NCI-H345 treated with DMSO at 0.1 percent for 48 hours (cell line): ENCODE results near the gene CADPS.

ENCODE experiments used
- DNase-seq: peaks from one replicate; lab custom pipeline; 2025; ENCODE audit not compliant: unreplicated experiment; lab: John Stamatoyannopoulos, UW

CADPS gene

DNA sequence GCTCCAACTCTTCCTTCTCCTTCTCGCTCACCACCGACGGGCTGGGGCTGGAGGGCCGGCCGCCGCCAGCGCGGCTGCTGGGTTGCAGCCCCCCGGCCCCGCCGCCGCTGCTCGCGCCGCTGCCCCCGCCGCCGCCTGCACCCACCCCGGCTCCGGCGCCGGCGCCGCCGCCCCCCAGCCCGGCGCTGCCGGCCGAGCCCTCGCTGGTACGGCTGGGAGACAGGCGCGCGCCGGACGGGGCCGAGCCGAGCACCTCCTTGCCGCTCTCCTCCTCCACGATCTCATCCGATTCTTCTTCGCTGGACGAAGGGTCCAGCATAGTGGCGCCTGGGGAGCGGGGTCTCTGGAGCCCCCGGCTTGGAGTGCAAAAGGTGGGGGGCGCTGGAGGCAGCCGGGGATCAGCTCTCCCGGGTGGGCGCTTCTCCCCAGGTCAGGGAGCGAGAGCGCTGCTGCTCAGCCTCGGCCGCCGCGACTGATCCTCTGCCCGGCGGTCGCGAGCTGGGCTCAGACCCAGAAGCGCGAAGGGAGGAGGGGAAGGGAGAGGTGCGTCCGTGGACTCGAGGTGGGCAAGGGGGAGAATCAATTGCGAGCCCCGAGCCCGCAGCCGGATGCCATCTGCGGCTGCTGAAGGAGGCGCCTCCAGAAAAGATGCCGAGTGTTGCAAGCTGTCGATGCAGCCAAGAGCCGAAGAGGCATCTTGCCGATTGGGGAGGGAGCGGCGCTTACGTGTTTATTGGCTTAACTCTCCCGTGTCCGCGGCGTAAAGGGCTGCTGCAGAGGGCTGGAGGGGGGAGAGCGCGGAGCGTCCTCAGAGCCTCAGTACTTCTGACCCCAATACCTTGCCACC is at the start of gene CADPS:
CADPS (minus strand) TSS at position 706 of the 847 bp plus-strand sequence; CDS start at position 319, 387 bp downstream.
- DNase-seq, result no peak

DNA sequence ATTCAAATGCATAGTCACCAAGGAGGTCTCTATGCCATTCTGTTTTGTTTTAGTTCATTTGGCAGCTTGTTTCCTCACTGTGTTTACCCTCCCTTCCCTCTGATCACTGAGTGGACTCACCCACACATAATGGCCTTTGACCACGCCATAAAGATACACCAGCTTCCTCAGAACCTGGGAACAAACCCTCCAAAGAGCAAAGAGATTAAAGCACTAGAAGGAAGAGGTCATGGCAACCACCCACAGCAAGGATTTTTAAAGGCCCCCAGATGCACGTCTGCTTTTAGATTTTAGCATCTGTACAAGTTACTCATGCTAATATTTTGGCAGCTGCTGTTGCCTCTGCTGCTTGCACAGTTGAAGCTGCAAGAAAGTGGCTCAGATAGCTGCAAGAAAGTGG is 47.9 kb upstream of the CADPS start:
- DNase-seq, result no peak

- no peak for DNase-seq
These were observed 47.1 kb upstream of the CADPS start for GRCh38 chr3:62922326-62922725.

GRCh38 chr3:62920466-62920784 is 45.2 kb upstream of the CADPS start:
- DNase-seq, result no peak

GRCh38 chr3:62919784-62920465 is 44.7 kb upstream of the CADPS start:
- no peak for DNase-seq

DNA sequence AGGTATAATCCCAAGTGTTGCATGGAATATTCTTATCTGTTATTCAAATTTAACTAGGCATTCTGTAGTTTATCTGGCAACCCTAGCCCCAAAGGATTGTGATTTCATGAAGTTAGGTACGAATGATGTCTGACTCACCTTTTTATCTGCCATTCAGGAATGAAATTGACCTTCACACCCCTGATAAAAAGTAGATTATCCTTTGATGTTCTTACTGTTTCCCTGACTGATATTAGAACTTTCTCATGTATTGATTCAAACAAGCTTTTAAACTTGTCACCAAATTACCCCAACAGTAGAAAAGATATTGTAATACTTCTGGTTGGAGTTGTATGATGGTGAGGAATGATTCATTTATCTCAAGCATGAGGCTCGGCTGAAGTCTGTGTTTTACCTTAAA is 43.6 kb upstream of the CADPS start:
- no peak for DNase-seq

GRCh38 chr3:62918131-62918530 is 42.9 kb upstream of the CADPS start:
- DNase-seq, result no peak

GRCh38 chr3:62911526-62911925 is 36.3 kb upstream of the CADPS start:
- DNase-seq, result no peak

GRCh38 chr3:62905331-62905730 is 30.1 kb upstream of the CADPS start:
- no peak for DNase-seq

DNA sequence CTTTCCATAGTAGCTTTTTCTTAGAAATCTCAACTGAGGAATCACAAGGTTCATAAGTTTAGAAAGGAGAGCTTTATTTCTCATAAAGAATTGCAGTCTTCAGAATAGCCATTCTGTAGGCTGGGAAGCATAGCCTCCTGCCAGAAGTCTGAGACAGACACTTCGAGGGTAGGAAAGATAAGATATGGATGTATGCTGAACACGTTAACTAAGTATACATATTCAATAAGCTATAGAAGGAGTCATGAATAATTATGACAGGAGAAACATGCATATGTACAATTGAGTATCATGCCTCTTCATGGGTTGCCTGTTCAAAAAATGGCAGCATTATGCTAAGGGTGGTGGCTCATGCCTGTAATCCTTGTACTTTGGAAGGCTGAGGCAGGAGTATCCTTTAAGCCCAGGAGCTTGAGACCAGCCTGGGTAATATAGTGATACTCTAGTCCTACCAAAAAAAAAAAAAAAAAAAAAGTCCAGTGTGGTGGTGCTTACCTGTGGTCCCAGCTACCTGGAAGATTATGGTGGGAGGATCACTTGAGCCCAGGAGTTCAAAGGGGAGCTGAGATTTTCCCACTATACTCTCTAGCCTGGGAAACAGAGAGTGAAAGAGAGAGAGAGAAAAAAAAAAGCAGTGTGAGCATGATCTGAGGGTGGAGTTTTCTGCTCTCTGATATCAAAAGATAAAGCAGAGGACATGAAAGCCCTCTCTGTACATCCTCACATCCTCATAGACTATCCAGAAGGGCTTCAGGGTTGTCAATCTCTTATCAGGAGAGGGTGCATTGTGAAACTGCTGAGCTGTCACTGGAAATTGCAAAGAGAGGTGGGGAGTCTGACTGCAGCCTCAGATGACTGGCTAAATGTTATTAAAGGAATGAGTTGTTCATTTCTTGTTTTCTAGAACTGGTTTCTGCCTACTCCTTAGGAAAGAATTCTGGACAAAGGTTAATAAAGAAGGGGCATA is 23.6 kb upstream of the CADPS start:
- DNase-seq, result no peak

- no peak for DNase-seq
These were observed 20.7 kb upstream of the CADPS start for GRCh38 chr3:62895901-62896300.

GRCh38 chr3:62892951-62893350 is 17.7 kb upstream of the CADPS start:
- no peak for DNase-seq

DNA sequence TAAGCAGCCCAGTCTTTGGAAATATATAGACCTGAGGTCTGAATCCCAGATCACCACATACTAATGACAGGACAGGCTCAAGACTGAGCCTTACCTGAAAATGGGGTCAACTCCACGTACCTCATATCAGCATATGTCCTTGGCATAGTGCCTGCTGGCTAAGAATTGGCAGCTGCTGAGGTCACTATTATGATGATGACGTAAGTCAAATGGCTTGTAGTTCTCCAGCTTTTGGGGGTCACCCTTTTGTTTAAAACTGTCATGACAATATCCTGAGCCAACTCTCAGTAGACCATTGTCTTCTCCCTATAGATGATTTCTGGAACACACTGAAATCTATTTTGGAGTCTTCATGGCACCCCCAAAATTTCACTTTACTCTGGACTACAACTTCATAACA is 16.8 kb upstream of the CADPS start:
- no peak for DNase-seq

GRCh38 chr3:62888778-62889177 is 13.6 kb upstream of the CADPS start:
- no peak for DNase-seq

DNA sequence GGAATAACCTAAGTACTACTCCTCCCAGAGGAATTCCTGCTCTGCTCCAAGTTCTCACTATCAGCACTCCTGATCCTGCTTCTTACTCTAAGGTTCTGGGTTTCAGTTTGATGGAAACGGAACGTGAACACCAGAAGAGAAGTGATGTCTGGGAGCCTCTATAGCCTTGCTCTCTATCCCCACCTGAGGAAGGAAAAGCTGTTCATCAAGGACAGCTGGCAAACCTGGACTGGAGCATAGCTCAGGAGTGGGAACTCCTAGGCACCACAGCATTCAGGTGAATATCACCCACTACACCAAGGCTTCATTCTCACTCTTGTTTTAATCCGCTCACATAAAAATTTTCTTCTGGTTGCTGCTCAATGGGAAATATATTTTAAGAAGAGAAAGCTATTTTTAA is 13.0 kb upstream of the CADPS start:
- no peak for DNase-seq

DNA sequence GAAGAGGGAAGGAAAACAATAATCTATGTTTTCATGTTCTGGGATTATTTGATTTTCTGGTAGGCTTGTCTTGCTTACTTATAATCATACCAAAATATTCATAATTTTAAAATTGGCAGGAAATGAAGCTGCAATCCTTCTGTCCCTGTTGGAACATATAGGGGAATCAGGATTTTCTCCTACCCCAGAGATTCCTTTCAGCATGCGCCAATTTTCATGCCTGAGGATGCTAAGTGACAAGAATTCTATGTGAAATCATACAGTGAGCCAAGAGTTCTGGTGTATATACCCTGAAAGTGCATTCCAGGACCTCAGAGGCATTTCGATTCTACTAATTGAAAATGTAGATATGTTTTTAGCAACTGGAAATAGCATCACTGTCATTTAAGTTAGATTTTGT is 9.9 kb upstream of the CADPS start:
- no peak for DNase-seq

GRCh38 chr3:62884096-62884870 is 9.1 kb upstream of the CADPS start:
- DNase-seq, result no peak

DNA sequence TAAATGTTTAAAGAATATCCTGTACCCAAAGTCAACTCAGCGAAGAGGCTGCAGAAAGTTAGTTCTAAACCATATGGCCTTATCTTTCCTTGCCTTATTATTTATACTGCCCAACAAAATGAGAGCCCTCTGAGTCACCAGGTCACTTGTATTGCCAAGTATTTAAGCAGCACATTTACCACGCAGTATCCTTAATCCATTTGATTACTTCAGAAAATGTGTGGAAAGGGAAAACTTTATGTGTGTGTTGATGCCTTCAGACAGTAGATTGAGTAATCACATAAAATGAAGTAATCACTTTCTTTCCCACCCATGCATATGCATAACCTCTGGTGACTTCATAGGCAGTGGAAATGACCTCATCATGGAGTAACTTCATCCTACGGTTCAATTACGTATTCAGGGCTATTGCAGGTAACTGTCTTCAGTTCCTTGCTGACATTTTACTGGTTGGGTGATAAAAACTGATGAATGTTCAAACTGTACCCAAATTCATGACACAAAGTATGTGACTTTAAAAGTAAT is 7.5 kb upstream of the CADPS start:
- no peak for DNase-seq

GRCh38 chr3:62876064-62876463 is 848 bp upstream of the CADPS start:
- DNase-seq, result no peak

DNA sequence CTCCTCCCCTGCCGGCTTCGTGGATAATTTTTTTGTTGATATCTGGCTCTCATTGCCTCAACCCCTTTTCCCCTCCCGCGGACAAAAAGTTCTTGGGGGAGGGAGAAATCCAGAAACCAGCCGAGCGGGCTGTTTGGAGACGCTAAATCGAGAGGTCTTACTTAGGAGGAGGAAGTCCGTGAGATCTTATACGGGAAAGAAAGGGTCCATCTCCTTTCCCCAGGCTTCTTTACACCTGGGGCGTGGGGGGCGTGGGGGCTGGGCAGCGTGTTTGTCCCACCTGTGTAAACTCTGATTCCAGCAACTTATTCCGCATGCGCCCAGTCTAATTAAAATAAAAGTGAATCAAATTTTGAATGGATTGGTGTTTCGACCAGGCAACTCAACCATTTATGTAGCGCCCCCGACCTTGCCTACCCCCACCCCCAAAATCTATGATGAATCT is 364 bp upstream of the CADPS start:
- DNase-seq, result no peak
